OCI-LY3 (cell line): ENCODE data around the gene RCCD1.
A peak's percentile ranks its signal among the peaks of the same experiment; 100 is the strongest.

ENCODE experiments used
- H2AFZ ChIP-seq: fragments of 200-600, 300-600 bp; shearing (Covaris generic); 2 replicates; pipeline ENCODE4 v1.6.0; 2014; ENCODE audit warnings: antibody characterized with exemption, low read depth, low read length
- H3K27ac ChIP-seq: fragments of 200-600, 300-600 bp; sonication (generic); 2 replicates; pipeline ENCODE4 v1.5.1; 2014; ENCODE audit warnings: mild to moderate bottlenecking, low read length, moderate library complexity, mixed read lengths
- H3K27me3 ChIP-seq: fragments of 200-600, 300-600 bp; sonication (generic); 2 replicates; pipeline ENCODE4 v1.6.1; 2014; ENCODE audit warnings: low read depth, low read length, mixed read lengths
- H3K36me3 ChIP-seq: fragments of 200-600, 300-600 bp; sonication (generic); replicated peaks from 2 replicates; pipeline ENCODE3; 2014; ENCODE audit warnings: low read depth, low read length, mixed read lengths
- H3K4me1 ChIP-seq: fragments of 300-600, 200-600 bp; sonication (generic); 2 replicates; pipeline ENCODE4 v1.6.1; 2014; ENCODE audit warnings: low read length, mixed read lengths
- H3K4me2 ChIP-seq: fragments of 200-600, 300-600 bp; sonication (generic); 2 replicates; pipeline ENCODE4 v1.6.1; 2014; ENCODE audit warnings: low read length, mixed read lengths
- H3K4me3 ChIP-seq: fragments of 300-600, 200-600 bp; sonication (generic); 2 replicates; pipeline ENCODE4 v1.5.1; 2014; ENCODE audit warnings: antibody characterized with exemption, mild to moderate bottlenecking, low read length, moderate library complexity
- H3K79me2 ChIP-seq: fragments of 300-600, 200-600 bp; shearing (Covaris generic); 2 replicates; pipeline ENCODE4 v1.6.1; 2014; ENCODE audit warnings: mild to moderate bottlenecking, low read length, mixed read lengths
- H3K9ac ChIP-seq: fragments of 300-600, 200-600 bp; shearing (Covaris generic); 2 replicates; pipeline ENCODE4 v1.6.0; 2014; ENCODE audit warnings: mild to moderate bottlenecking, low read length, moderate library complexity
- H3K9me3 ChIP-seq: fragments of 200-600, 300-600 bp; shearing (Covaris generic); 2 replicates; pipeline ENCODE4 v1.6.1; 2014; ENCODE audit warnings: low read length, mixed read lengths; ENCODE audit not compliant: insufficient read depth
- H4K20me1 ChIP-seq: fragments of 200-600, 300-600 bp; sonication (generic); 2 replicates; pipeline ENCODE4 v1.6.1; 2016; ENCODE audit warnings: low read length, mixed read lengths; ENCODE audit not compliant: insufficient read depth
- EZH2phosphoT487 ChIP-seq: fragments of 200-600 bp; shearing (Covaris generic); IDR thresholded peaks from 2 replicates; pipeline ENCODE4 v1.6.1; 2018; ENCODE audit warnings: antibody characterized with exemption, mixed run types, low read depth
- TF ChIP-seq, protein P1 (sequence below): fragments of 200-600, 300-600 bp; sonication (generic); IDR thresholded peaks from 2 replicates; pipeline ENCODE4 v1.5.1; 2014; ENCODE audit warnings: antibody characterized with exemption, low read length, low read depth

Gene RCCD1

GRCh38 chr15:90954712-90955623, at the start of gene RCCD1:
Gene RCCD1 (plus strand): TSS chr15:90954884. CDS start chr15:90956735, 1,851 bp downstream.
- Histone ChIP-seq H3K4me3 (peak within 1 kb of the TSS; percentile 86), H2AFZ (peak within 1 kb of the TSS; percentile 78), H3K27ac (peak within 1 kb of the TSS; percentile 89), H4K20me1 (no peaks in the 10 kb centered on the region), H3K36me3 (peaks cover 30% of the 10 kb centered on the region), H3K9ac (peak within 1 kb of the TSS; percentile 97), H3K27me3 (no peaks in the 10 kb centered on the region), H3K4me2 (peak within 1 kb of the TSS; percentile 68), H3K4me1 (peaks cover 10% of the 10 kb centered on the region), H3K9me3 (no peaks in the 10 kb centered on the region), H3K79me2 (peaks cover 29% of the 10 kb centered on the region)
- TF ChIP-seq, protein P1, sequence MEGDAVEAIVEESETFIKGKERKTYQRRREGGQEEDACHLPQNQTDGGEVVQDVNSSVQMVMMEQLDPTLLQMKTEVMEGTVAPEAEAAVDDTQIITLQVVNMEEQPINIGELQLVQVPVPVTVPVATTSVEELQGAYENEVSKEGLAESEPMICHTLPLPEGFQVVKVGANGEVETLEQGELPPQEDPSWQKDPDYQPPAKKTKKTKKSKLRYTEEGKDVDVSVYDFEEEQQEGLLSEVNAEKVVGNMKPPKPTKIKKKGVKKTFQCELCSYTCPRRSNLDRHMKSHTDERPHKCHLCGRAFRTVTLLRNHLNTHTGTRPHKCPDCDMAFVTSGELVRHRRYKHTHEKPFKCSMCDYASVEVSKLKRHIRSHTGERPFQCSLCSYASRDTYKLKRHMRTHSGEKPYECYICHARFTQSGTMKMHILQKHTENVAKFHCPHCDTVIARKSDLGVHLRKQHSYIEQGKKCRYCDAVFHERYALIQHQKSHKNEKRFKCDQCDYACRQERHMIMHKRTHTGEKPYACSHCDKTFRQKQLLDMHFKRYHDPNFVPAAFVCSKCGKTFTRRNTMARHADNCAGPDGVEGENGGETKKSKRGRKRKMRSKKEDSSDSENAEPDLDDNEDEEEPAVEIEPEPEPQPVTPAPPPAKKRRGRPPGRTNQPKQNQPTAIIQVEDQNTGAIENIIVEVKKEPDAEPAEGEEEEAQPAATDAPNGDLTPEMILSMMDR, result no peak
- TF ChIP-seq EZH2phosphoT487, result no peak

DNA sequence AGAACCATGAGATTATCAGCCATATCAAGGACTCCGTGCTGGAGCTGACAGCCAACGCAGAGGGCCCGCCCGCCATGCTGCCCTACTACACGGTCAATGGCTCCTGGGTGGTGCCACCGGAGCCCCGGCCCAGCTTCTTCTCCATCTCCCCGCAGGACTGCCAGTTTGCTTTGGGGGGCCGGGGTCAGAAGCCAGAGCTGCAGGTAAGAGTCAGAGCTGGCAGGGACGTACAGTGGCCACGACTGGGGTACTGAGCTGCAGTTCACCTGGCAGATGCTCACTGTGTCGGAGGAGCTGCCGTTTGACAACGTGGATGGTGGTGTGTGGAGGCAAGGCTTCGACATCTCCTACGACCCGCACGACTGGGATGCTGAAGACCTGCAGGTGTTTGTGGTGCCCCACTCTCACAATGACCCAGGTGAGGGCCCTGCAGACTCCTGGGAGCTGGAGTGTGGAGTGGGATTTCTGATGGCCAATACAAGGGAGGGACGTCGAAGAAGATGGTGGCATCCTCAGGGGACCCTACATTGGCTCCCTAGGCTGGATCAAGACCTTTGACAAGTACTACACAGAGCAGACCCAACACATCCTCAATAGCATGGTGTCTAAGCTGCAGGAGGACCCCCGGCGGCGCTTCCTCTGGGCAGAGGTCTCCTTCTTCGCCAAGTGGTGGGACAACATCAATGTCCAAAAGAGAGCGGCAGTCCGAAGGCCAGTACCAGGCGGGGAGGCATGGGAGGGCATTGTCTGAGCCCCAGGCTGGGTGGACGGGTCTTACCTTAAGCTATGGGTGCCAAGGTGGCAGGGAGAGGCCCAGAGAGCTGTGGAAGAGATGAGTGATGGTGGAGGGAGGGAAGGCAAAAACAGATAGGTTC, 49.1 kb upstream of the RCCD1 start:
- H3K79me2 ChIP-seq, result no peaks in the 10 kb centered on the region
- no peaks in the 10 kb centered on the region for H3K9me3 ChIP-seq
- no peak overlapping the region for H3K4me3 ChIP-seq
- H3K27ac ChIP-seq, result no peak overlapping the region
- H2AFZ ChIP-seq, result no peak overlapping the region
- peaks cover 14% of the 10 kb centered on the region for H3K36me3 ChIP-seq
- H3K4me1 ChIP-seq, result peaks cover 14% of the 10 kb centered on the region
- no peaks in the 10 kb centered on the region for H4K20me1 ChIP-seq
- H3K27me3 ChIP-seq, result no peaks in the 10 kb centered on the region
- H3K4me2 ChIP-seq, result no peak overlapping the region
- H3K9ac ChIP-seq, result no peak overlapping the region
- TF ChIP-seq, protein P1, result no peak
- TF ChIP-seq EZH2phosphoT487, result no peak

- Histone ChIP-seq H3K36me3 (peaks cover 14% of the 10 kb centered on the region), H3K4me3 (no peak overlapping the region), H4K20me1 (no peaks in the 10 kb centered on the region), H3K4me2 (no peak overlapping the region), H2AFZ (no peak overlapping the region), H3K4me1 (peaks cover 14% of the 10 kb centered on the region), H3K27ac (no peak overlapping the region), H3K79me2 (no peaks in the 10 kb centered on the region), H3K9ac (no peak overlapping the region), H3K27me3 (no peaks in the 10 kb centered on the region), H3K9me3 (no peaks in the 10 kb centered on the region)
- TF ChIP-seq, protein P1, result no peak
- TF ChIP-seq EZH2phosphoT487, result no peak
Observed at GRCh38 chr15:90906181-90906849, 48.4 kb upstream of the RCCD1 start.
